G401.6 (cell line): Measurements from ENCODE around the gene TFEC.
A peak's percentile ranks its signal among the peaks of the same experiment; 100 is the strongest.
"Not testable (repeated sequence)": the region's sequence is repeated elsewhere in the genome, so short reads cannot be mapped to it uniquely, and the experiment has no call there.

Experiments used
- FAIRE-seq: peaks from 2 replicates; lab custom pipeline; 2012; peaks lifted over from hg19 to GRCh38; lab: Jason Lieb, UNC

TFEC gene

GRCh38 chr7:116030651-116031276 is at the start of gene TFEC:
Gene TFEC, minus strand, starts transcription at chr7:116030763. Its CDS starts 46,322 bp downstream, at chr7:115984441.
- FAIRE-seq, result no peak

GRCh38 chr7:116075351-116076145 is 45.0 kb upstream of the TFEC start:
- no peak for FAIRE-seq

GRCh38 chr7:116071629-116072028 is 41.1 kb upstream of the TFEC start:
- FAIRE-seq, result no peak

GRCh38 chr7:116064179-116064578 is 33.6 kb upstream of the TFEC start:
- peak; percentile 50 for FAIRE-seq

- no peak for FAIRE-seq
Measured at GRCh38 chr7:116062666-116063065, 32.1 kb upstream of the TFEC start.

- no peak for FAIRE-seq
Measured at GRCh38 chr7:116052006-116052405, 21.4 kb upstream of the TFEC start.

GRCh38 chr7:116047261-116047660 is 16.7 kb upstream of the TFEC start:
- FAIRE-seq, result not testable (repeated sequence)

GRCh38 chr7:116045532-116045931 is 15.0 kb upstream of the TFEC start:
- FAIRE-seq, result no peak

GRCh38 chr7:116041615-116042014 is 11.1 kb upstream of the TFEC start:
- no peak for FAIRE-seq

- FAIRE-seq, result no peak
Measured at GRCh38 chr7:116037401-116037800, 6.8 kb upstream of the TFEC start.

GRCh38 chr7:116034411-116034810 is 3.8 kb upstream of the TFEC start:
- FAIRE-seq, result no peak

GRCh38 chr7:116032886-116033285 is 2.3 kb upstream of the TFEC start:
- FAIRE-seq, result no peak

GRCh38 chr7:116028787-116029186 is 1.8 kb downstream of the TFEC start:
- no peak for FAIRE-seq

GRCh38 chr7:116027786-116028185 is 2.8 kb downstream of the TFEC start:
- FAIRE-seq, result no peak

GRCh38 chr7:116024826-116025809 is 5.4 kb downstream of the TFEC start:
- FAIRE-seq, result no peak

GRCh38 chr7:116021237-116021636 is 9.3 kb downstream of the TFEC start:
- no peak for FAIRE-seq

- FAIRE-seq, result no peak
Measured at GRCh38 chr7:116018731-116019130, 11.8 kb downstream of the TFEC start.

- no peak for FAIRE-seq
Measured at GRCh38 chr7:116013675-116014074, 16.9 kb downstream of the TFEC start.

GRCh38 chr7:116011584-116011983 is 19.0 kb downstream of the TFEC start:
- no peak for FAIRE-seq

GRCh38 chr7:116004762-116005161 is 25.8 kb downstream of the TFEC start:
- FAIRE-seq, result not testable (repeated sequence)

GRCh38 chr7:115997221-115997620 is 33.3 kb downstream of the TFEC start:
- no peak for FAIRE-seq

- FAIRE-seq, result no peak
Measured at GRCh38 chr7:115995701-115996100, 34.9 kb downstream of the TFEC start.

GRCh38 chr7:115988401-115988800 is 42.2 kb downstream of the TFEC start:
- FAIRE-seq, result no peak
